ENCODE data around the gene SIK3.

The SIK3 gene

GRCh38 chr11:117000014-117000737 lies 98.1 kb downstream of the SIK3 start:
- no peak for DNase-seq

- no peak for DNase-seq
Measured at GRCh38 chr11:116997071-116997470, 101.2 kb downstream of the SIK3 start.

GRCh38 chr11:116994195-116994594 lies 104.0 kb downstream of the SIK3 start:
- no peak for DNase-seq

- no peak for DNase-seq
Measured at GRCh38 chr11:116993599-116993998, 104.6 kb downstream of the SIK3 start.

GRCh38 chr11:116991491-116991890 lies 106.7 kb downstream of the SIK3 start:
- DNase-seq = no peak

- no peak for DNase-seq
Measured at GRCh38 chr11:116990811-116991210, 107.4 kb downstream of the SIK3 start.

- DNase-seq = no peak
Measured at GRCh38 chr11:116990061-116990473, 108.2 kb downstream of the SIK3 start.

- no peak for DNase-seq
Measured at GRCh38 chr11:116989184-116989583, 109.0 kb downstream of the SIK3 start.

- no peak for DNase-seq
Measured at GRCh38 chr11:116986521-116987105, 111.6 kb downstream of the SIK3 start.

- DNase-seq = no peak
Measured at GRCh38 chr11:116984589-116984988, 113.6 kb downstream of the SIK3 start.

- DNase-seq = no peak
Measured at GRCh38 chr11:116984186-116984585, 114.0 kb downstream of the SIK3 start.

GRCh38 chr11:116981266-116981885 lies 116.9 kb downstream of the SIK3 start:
- DNase-seq = no peak

- DNase-seq = no peak
Measured at GRCh38 chr11:116980136-116980793, 118.0 kb downstream of the SIK3 start.

- no peak for DNase-seq
Measured at GRCh38 chr11:116976941-116977570, 121.2 kb downstream of the SIK3 start.

GRCh38 chr11:116975661-116976060 lies 122.6 kb downstream of the SIK3 start:
- no peak for DNase-seq

- no peak for DNase-seq
Measured at GRCh38 chr11:116973270-116973669, 125.0 kb downstream of the SIK3 start.

GRCh38 chr11:116972691-116973090 lies 125.5 kb downstream of the SIK3 start:
- DNase-seq = peak in 1 of 2 experiments; percentile 40

- no peak for DNase-seq
Measured at GRCh38 chr11:116970485-116971292, 127.5 kb downstream of the SIK3 start.

GRCh38 chr11:116969694-116970093 lies 128.5 kb downstream of the SIK3 start:
- DNase-seq = no peak

- no peak for DNase-seq
Measured at GRCh38 chr11:116964269-116964668, 134.0 kb downstream of the SIK3 start.

- no peak for DNase-seq
Measured at GRCh38 chr11:116963813-116964212, 134.4 kb downstream of the SIK3 start.

GRCh38 chr11:116962108-116962507 lies 136.1 kb downstream of the SIK3 start:
- no peak for DNase-seq
